ENCODE data around the gene KHDC1L.
A peak's percentile ranks its signal among the peaks of the same experiment; 100 is the strongest.
"Not testable (repeated sequence)": the region's sequence is repeated elsewhere in the genome, so short reads cannot be mapped to it uniquely, and the experiment has no call there.

The KHDC1L gene

DNA sequence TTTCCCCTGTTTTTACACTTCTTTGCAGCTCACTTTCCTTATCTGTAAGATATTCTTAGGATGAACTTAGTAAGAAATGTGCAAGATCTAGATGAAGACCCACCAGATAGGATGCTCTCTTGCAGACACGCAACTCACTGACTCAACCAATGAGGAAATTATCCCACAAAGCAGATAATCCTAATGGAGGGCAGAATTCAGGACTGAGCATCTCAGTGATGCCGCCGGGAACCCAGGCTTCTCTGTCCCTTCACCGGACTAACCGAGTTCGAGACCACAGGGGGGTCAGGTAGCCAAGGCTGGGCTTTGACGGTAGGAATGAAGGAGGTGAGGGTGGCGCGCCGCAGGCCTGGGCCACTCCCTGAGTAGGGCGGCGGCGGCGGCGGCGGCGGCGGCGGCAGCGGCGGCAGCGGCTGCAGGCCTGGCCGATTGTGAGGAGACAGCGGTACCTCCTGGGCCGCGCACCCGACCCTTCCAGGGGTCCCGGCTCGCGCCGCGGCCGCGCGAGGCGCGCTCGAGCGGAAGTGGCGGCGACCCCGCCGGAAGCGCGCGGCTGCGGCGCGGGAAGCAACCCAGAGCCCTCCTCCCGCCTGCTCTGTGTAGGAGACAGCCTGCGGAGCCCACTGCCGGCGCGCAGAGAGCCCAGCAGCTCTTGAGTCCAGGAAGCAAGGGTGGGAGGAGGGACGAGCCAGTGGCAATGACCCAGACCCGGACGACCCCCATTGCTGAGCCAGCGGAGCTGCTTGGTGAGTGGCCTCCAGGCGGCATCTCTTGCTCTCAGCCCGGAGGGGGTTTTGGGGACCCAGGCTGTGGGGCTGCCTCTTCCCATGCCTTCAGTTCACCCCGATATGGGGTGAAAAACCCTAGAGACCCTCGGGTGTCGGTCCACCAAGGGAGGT, 37.6 kb upstream of the KHDC1L start, which contains the start of gene KHDC1:
Gene KHDC1, minus strand, starts transcription at position 526 of the 899 bp plus-strand sequence. CDS start 20,679 bp downstream, outside the sequence.
- Histone ChIP-seq H3K9me3 (ENCODE audit: insufficient read depth, low read length) (no peaks in the 10 kb centered on the region), H3K4me1 (ENCODE audit: low read length) (peaks cover 16% of the 10 kb centered on the region), H3K79me2 (ENCODE audit: low read length) (peaks cover 33% of the 10 kb centered on the region), H2AFZ (ENCODE audit: low read depth, low read length) (peak within 1 kb of the TSS; percentile 99), H3K27me3 (ENCODE audit: low read depth, low read length) (no peaks in the 10 kb centered on the region), H3K9ac (ENCODE audit: low read length) (peak within 1 kb of the TSS; percentile 81), H3K36me3 (replicated peaks; ENCODE audit: low read depth, low read length) (peaks cover 12% of the 10 kb centered on the region), H4K20me1 (ENCODE audit: insufficient read depth, low read length) (no peaks in the 10 kb centered on the region), H3K4me2 (ENCODE audit: low read length) (peak within 1 kb of the TSS; percentile 98), H3K27ac (ENCODE audit: low read length) (peak within 1 kb of the TSS; percentile 35), H3K4me3 (ENCODE audit: low read length) (peak within 1 kb of the TSS; percentile 92)
- TF ChIP-seq, protein P1, sequence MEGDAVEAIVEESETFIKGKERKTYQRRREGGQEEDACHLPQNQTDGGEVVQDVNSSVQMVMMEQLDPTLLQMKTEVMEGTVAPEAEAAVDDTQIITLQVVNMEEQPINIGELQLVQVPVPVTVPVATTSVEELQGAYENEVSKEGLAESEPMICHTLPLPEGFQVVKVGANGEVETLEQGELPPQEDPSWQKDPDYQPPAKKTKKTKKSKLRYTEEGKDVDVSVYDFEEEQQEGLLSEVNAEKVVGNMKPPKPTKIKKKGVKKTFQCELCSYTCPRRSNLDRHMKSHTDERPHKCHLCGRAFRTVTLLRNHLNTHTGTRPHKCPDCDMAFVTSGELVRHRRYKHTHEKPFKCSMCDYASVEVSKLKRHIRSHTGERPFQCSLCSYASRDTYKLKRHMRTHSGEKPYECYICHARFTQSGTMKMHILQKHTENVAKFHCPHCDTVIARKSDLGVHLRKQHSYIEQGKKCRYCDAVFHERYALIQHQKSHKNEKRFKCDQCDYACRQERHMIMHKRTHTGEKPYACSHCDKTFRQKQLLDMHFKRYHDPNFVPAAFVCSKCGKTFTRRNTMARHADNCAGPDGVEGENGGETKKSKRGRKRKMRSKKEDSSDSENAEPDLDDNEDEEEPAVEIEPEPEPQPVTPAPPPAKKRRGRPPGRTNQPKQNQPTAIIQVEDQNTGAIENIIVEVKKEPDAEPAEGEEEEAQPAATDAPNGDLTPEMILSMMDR (IDR thresholded peaks at IDR 0.05; ENCODE audit: low read depth, low read length), result 0 out of 2 replicates have a peak, but pooled peaks have one; percentile 4
- no peak for TF ChIP-seq EZH2phosphoT487 (IDR thresholded peaks at IDR 0.05; ENCODE audit: low read depth)

DNA sequence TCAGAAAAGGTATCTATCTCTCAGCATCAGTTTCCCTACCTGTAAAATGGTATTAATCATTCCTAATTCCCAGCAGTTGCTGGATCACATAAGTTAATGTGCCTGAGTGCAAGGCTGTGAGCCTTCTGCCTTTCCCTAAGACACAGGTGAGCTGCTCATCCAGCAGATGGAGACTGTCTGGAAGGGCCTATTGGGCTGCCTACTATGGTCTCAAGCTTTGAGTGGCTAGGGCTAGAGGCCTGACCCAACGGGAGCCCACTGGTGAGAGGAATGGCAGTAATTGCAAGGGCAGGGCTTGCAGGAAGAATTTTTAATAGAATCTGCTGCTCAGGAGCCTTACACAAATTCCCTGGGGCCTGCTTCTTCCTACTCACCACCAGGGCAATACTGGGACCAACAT, 33.4 kb upstream of the KHDC1L start:
- H3K9me3 ChIP-seq (ENCODE audit: insufficient read depth, low read length), result no peaks in the 10 kb centered on the region
- H3K9ac ChIP-seq (ENCODE audit: low read length), result no peak overlapping the region
- no peaks in the 10 kb centered on the region for H4K20me1 ChIP-seq (ENCODE audit: insufficient read depth, low read length)
- peaks cover 9% of the 10 kb centered on the region for H3K4me1 ChIP-seq (ENCODE audit: low read length)
- H3K27me3 ChIP-seq (ENCODE audit: low read depth, low read length), result no peaks in the 10 kb centered on the region
- no peak overlapping the region for H2AFZ ChIP-seq (ENCODE audit: low read depth, low read length)
- H3K4me3 ChIP-seq (ENCODE audit: low read length), result no peak overlapping the region
- TF ChIP-seq EZH2phosphoT487 (IDR thresholded peaks at IDR 0.05; ENCODE audit: low read depth), result no peak
- TF ChIP-seq, protein P1 (IDR thresholded peaks at IDR 0.05; ENCODE audit: low read depth, low read length), result no peak
- no peak overlapping the region for H3K4me2 ChIP-seq (ENCODE audit: low read length)
- H3K27ac ChIP-seq (ENCODE audit: low read length), result no peak overlapping the region
- peaks cover 9% of the 10 kb centered on the region for H3K79me2 ChIP-seq (ENCODE audit: low read length)
- H3K36me3 ChIP-seq (replicated peaks; ENCODE audit: low read depth, low read length), result no peaks in the 10 kb centered on the region

DNA sequence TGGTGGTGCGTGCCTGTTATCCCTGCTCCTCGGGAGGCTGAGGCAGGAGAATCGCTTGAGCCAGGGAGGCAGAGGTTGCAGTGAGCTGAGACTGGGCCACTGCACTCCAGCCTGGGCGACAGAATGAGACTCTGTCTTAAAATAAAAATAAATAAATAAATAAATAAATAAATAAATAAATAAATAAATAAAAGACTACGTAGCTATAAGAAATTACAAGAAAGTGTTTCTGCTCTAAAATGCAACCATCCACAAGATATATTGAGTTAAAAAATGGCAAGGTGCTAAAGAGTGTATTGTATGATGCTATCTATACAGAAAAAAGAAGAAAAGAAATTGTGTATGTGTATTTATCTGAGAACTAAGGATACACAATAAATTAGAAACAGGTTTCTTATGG, 29.0 kb upstream of the KHDC1L start:
- not testable (repeated sequence) for H3K36me3 ChIP-seq (replicated peaks; ENCODE audit: low read depth, low read length); H3K79me2 ChIP-seq (ENCODE audit: low read length); H3K4me2 ChIP-seq (ENCODE audit: low read length); H3K4me1 ChIP-seq (ENCODE audit: low read length); H3K9me3 ChIP-seq (ENCODE audit: insufficient read depth, low read length); H3K27ac ChIP-seq (ENCODE audit: low read length); H3K9ac ChIP-seq (ENCODE audit: low read length); H2AFZ ChIP-seq (ENCODE audit: low read depth, low read length); H3K4me3 ChIP-seq (ENCODE audit: low read length); H4K20me1 ChIP-seq (ENCODE audit: insufficient read depth, low read length); H3K27me3 ChIP-seq (ENCODE audit: low read depth, low read length)

DNA sequence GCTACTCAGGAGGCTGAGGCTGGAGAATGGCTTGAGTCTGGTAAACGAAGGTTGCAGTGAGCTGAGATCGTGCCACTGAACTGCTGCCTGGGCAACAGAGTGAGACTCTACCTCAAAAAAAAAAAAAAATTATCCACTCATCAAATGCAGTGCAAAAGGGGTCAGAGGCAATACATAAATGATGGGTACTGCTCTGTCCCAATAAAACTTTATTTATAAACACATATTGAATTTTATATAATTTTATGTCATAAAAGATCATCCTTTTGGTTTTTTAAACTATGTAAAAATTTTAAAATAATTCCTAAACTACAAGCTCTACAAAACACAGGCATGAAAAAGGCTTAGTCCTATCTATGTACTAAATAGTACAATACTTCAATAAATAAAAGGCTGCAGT, 27.4 kb upstream of the KHDC1L start:
- Histone ChIP-seq H3K9me3 (ENCODE audit: insufficient read depth, low read length) (no peaks in the 10 kb centered on the region), H3K4me3 (ENCODE audit: low read length) (no peak overlapping the region), H2AFZ (ENCODE audit: low read depth, low read length) (no peak overlapping the region), H3K27me3 (ENCODE audit: low read depth, low read length) (no peaks in the 10 kb centered on the region), H3K9ac (ENCODE audit: low read length) (no peak overlapping the region), H3K4me2 (ENCODE audit: low read length) (no peak overlapping the region), H3K36me3 (replicated peaks; ENCODE audit: low read depth, low read length) (no peaks in the 10 kb centered on the region), H3K27ac (ENCODE audit: low read length) (no peak overlapping the region), H3K4me1 (ENCODE audit: low read length) (no peaks in the 10 kb centered on the region), H3K79me2 (ENCODE audit: low read length) (no peaks in the 10 kb centered on the region), H4K20me1 (ENCODE audit: insufficient read depth, low read length) (no peaks in the 10 kb centered on the region)
- TF ChIP-seq, protein P1 (IDR thresholded peaks at IDR 0.05; ENCODE audit: low read depth, low read length), result no peak
- no peak for TF ChIP-seq EZH2phosphoT487 (IDR thresholded peaks at IDR 0.05; ENCODE audit: low read depth)

All from OCI-LY3 (cell line).